Activated CD8-positive, alpha-beta memory T cell treated with anti-CD3 and anti-CD28 coated beads, Interleukin-2, amount 10 ng/mL, durations not matched to agents 7 days and 5 days (primary cell): ENCODE results near the gene HLA-DPA1. TPM values are rescaled to one million over a fixed set of nuclear protein-coding genes. Genes with fewer than 3 reads are reported as not detected.

Experiments used
- ATAC-seq: fragments of 150-1000 bp; cut with Tn5 transposase; one replicate; pipeline ENCODE4 v1.10.0; 2021; ENCODE audit warnings: moderate library complexity
- CTCF ChIA-PET: fragments of 350-600 bp; sonication (Branson Sonifier 250); formaldehyde crosslinking; loops from one replicate; lab custom pipeline; 2021; ENCODE audit warnings: antibody characterized with exemption; lab: Charles Lee
- DNase-seq: peaks from one replicate; pipeline ENCODE4 v3.0.0-alpha.2; 2020
- H3K27ac Mint-ChIP-seq: one replicate; pipeline ENCODE4 v1.8.0; 2021; ENCODE audit warnings: mild to moderate bottlenecking, mixed read lengths
- H3K27me3 Mint-ChIP-seq: one replicate; pipeline ENCODE4 v1.8.0; 2021; ENCODE audit warnings: mixed read lengths
- H3K36me3 Mint-ChIP-seq: one replicate; pipeline ENCODE4 v1.8.0; 2021; ENCODE audit warnings: mild to moderate bottlenecking, mixed read lengths
- H3K4me1 Mint-ChIP-seq: one replicate; pipeline ENCODE4 v1.8.0; 2021; ENCODE audit warnings: mixed read lengths
- H3K4me3 Mint-ChIP-seq: one replicate; pipeline ENCODE4 v1.8.0; 2021; ENCODE audit warnings: mild to moderate bottlenecking, moderate library complexity, mixed read lengths
- H3K9me3 Mint-ChIP-seq: one replicate; pipeline ENCODE4 v1.8.0; 2022; ENCODE audit warnings: low read depth, mixed read lengths
- total RNA-seq, 2 experiments: library from RNA; stranded (reverse); gene quantifications; one replicate each; pipeline ENCODE4 v1.2.3, GENCODE V29; 2021

Gene HLA-DPA1
- total RNA-seq, 2 experiments from 2014 or later: 276 to 299 TPM

GRCh38 chr6:33018418-33018817 lies 55.0 kb downstream of the HLA-DPA1 start:
- CTCF ChIA-PET: interaction anchor here (1.0 to 4.4 kb wide), 9 partner anchors 11 to 230 kb away, joined by 3 to 19 read pairs (median 4); no protein-coding TSS in a partner anchor
- Mint-ChIP-seq H3K4me3 (no peak overlapping the region), H3K27ac (no peak overlapping the region), H3K36me3 (no peaks in the 10 kb centered on the region), H3K9me3 (no peaks in the 10 kb centered on the region), H3K27me3 (peaks cover 17% of the 10 kb centered on the region), H3K4me1 (peaks cover 29% of the 10 kb centered on the region)
- ATAC-seq (no peak), DNase-seq (no peak)

DNA sequence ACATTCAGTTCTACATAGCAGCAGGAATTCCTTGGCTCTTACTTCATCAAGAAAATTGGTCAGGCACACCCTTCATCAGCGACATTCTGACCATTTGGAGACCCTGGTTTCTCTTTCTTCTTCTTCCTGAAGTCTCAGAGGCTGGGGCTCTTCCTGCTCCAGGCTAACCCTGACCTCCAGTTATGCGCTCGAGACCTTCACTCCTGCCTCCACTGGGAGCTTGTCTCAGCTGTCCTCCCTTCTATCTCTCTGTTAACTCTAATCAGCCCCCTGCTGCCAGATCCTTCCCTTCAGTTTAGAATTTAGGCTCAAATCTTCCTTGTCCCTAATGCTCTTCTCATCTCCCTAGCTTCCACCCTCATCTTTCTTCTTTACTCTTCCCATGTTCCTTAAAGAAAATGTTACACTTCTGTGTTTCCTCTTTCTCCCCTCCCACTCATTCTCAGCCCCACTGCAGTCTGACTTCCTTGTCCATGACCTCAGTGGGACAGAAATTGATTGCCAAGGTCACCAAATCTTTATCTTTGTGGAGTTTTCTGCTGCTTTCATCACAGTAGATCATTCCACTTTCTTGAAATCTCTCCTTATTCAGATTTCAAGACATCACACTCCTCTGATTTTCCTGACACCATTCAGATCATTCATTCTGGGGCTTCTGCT lies 55.6 kb downstream of the HLA-DPA1 start:
- H3K4me3 Mint-ChIP-seq: no peak overlapping the region
- H3K36me3 Mint-ChIP-seq: no peaks in the 10 kb centered on the region
- DNase-seq (no peak), ATAC-seq (no peak)
- peaks cover 29% of the 10 kb centered on the region for H3K4me1 Mint-ChIP-seq
- H3K9me3 Mint-ChIP-seq: no peaks in the 10 kb centered on the region
- CTCF ChIA-PET: interaction anchor here (1.0 to 4.4 kb wide), 8 partner anchors 11 to 231 kb away, joined by 3 to 19 read pairs (median 4); no protein-coding TSS in a partner anchor
- no peak overlapping the region for H3K27ac Mint-ChIP-seq
- peaks cover 22% of the 10 kb centered on the region for H3K27me3 Mint-ChIP-seq

DNA sequence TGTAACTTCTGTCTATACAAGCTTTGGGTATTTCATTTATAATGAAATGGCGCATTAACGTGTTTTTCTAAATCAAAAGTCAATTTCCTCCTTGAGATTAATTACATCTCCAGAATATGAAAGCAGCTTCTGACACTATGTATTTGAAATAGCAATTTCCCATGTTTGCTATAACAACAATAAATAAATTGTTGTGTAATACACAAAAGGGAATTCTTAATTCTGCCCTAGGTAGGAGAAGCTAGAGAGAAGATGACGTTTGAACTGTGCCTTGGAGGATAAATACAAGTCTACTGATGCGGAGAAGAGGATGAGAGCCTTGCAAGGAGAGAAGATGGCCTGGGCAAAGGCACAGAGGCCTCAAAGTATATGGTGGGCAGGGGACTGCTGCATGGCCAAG lies 56.4 kb downstream of the HLA-DPA1 start:
- Mint-ChIP-seq H3K9me3 (no peaks in the 10 kb centered on the region), H3K4me3 (no peak overlapping the region), H3K27me3 (peaks cover 26% of the 10 kb centered on the region), H3K4me1 (peaks cover 29% of the 10 kb centered on the region), H3K36me3 (no peaks in the 10 kb centered on the region), H3K27ac (no peak overlapping the region)
- DNase-seq: no peak
- ATAC-seq: no peak
- CTCF ChIA-PET: interaction anchor here (1.1 to 4.4 kb wide), 9 partner anchors 12 to 231 kb away, joined by 3 to 21 read pairs (median 9); partner anchors contain the start of genes HLA-DPA1 and HLA-DPB1

- ATAC-seq (no peak), DNase-seq (no peak)
- Mint-ChIP-seq H3K27ac (no peak overlapping the region), H3K36me3 (no peaks in the 10 kb centered on the region), H3K4me1 (peaks cover 29% of the 10 kb centered on the region), H3K27me3 (peaks cover 32% of the 10 kb centered on the region), H3K9me3 (no peaks in the 10 kb centered on the region), H3K4me3 (no peak overlapping the region)
- CTCF ChIA-PET: interaction anchor here (0.7 to 4.4 kb wide), 13 partner anchors 12 to 233 kb away, joined by 3 to 21 read pairs (median 9); partner anchors contain the start of genes HLA-DPA1 and HLA-DPB1
Measured at GRCh38 chr6:33015798-33016197, 57.7 kb downstream of the HLA-DPA1 start.

- CTCF ChIA-PET: interaction anchor here (0.6 to 4.4 kb wide), 41 partner anchors 10 to 233 kb away, joined by 3 to 21 read pairs (median 3); partner anchors contain the start of genes HLA-DPA1, HLA-DPB1 and HSD17B8
- ATAC-seq (peak; percentile 77), DNase-seq (peak; percentile 70)
- H3K4me1 Mint-ChIP-seq: peaks cover 26% of the 10 kb centered on the region
- peaks cover 32% of the 10 kb centered on the region for H3K27me3 Mint-ChIP-seq
- no peaks in the 10 kb centered on the region for H3K36me3 Mint-ChIP-seq
- H3K27ac Mint-ChIP-seq: no peak overlapping the region
- H3K9me3 Mint-ChIP-seq: no peaks in the 10 kb centered on the region
- H3K4me3 Mint-ChIP-seq: no peak overlapping the region
Measured at GRCh38 chr6:33014841-33015634, 58.4 kb downstream of the HLA-DPA1 start.

Other genes with a start within 250 kb of the HLA-DPA1 start
- gene TAP2, start 234.9 kb downstream of the HLA-DPA1 start, total RNA-seq: 100 to 1,000 TPM; 242 to 258 TPM
- gene PSMB8, start 229.6 kb downstream of the HLA-DPA1 start, total RNA-seq: 100 to 1,000 TPM; 461 to 464 TPM
- 100 to 1,000 TPM; 407 to 417 TPM for gene TAP1, start 219.9 kb downstream of the HLA-DPA1 start, total RNA-seq
- gene PSMB9, start 219.5 kb downstream of the HLA-DPA1 start, total RNA-seq: 100 to 1,000 TPM; 402 to 473 TPM
- gene HLA-DMB, start 132.6 kb downstream of the HLA-DPA1 start, total RNA-seq: 10 to 100 TPM; 22.7 to 31.2 TPM
- 10 to 100 TPM; 57.9 to 60.9 TPM for gene HLA-DMA, start 120.6 kb downstream of the HLA-DPA1 start, total RNA-seq
- 100 to 1,000 TPM; 309 to 336 TPM for gene BRD2, start 105.1 kb downstream of the HLA-DPA1 start, total RNA-seq
- gene HLA-DOA, start 64.1 kb downstream of the HLA-DPA1 start, total RNA-seq: 10 to 100 TPM; 11.8 to 16.7 TPM
- gene HLA-DPB1, start 2.3 kb upstream of the HLA-DPA1 start, total RNA-seq: 100 to 1,000 TPM; 113 to 150 TPM
- under 1 TPM; 0.77 to 0.79 TPM for gene COL11A2, start 118.8 kb upstream of the HLA-DPA1 start, total RNA-seq
- 10 to 100 TPM; 36.0 to 38.9 TPM for gene RXRB, start 127.0 kb upstream of the HLA-DPA1 start, total RNA-seq
- 10 to 100 TPM; 50.1 to 63.9 TPM for gene SLC39A7, start 127.2 kb upstream of the HLA-DPA1 start, total RNA-seq
- gene HSD17B8, start 131.0 kb upstream of the HLA-DPA1 start, total RNA-seq: 10 to 100 TPM; 18.6 to 20.9 TPM
- 10 to 100 TPM; 32.6 to 37.8 TPM for gene RING1, start 134.9 kb upstream of the HLA-DPA1 start, total RNA-seq
- gene VPS52, start 198.2 kb upstream of the HLA-DPA1 start, total RNA-seq: 10 to 100 TPM; 60.6 to 63.3 TPM
- 1,000 to 10,000 TPM; 2,808 to 3,161 TPM for gene RPS18, start 198.4 kb upstream of the HLA-DPA1 start, total RNA-seq
- gene B3GALT4, start 203.5 kb upstream of the HLA-DPA1 start, total RNA-seq: 10 to 100 TPM; 14.0 to 20.5 TPM
- 10 to 100 TPM; 61.5 to 78.4 TPM for gene WDR46, start 215.6 kb upstream of the HLA-DPA1 start, total RNA-seq
- gene PFDN6, start 216.0 kb upstream of the HLA-DPA1 start, total RNA-seq: 10 to 100 TPM; 67.8 to 90.3 TPM
- gene RGL2, start 225.3 kb upstream of the HLA-DPA1 start, total RNA-seq: 10 to 100 TPM; 34.7 to 49.9 TPM
- gene TAPBP, start 240.4 kb upstream of the HLA-DPA1 start, total RNA-seq: 100 to 1,000 TPM; 207 to 235 TPM
- 10 to 100 TPM; 10.6 to 11.8 TPM for gene ZBTB22, start 244.1 kb upstream of the HLA-DPA1 start, total RNA-seq
- 100 to 1,000 TPM; 102 to 107 TPM for gene DAXX, start 249.3 kb upstream of the HLA-DPA1 start, total RNA-seq